CD4-positive, alpha-beta T cell treated with Interleukin-21 for 1 hour (primary cell): ENCODE measurements around the gene SP140.
A peak's percentile ranks its signal among the peaks of the same experiment; 100 is the strongest.
"Not testable (repeated sequence)": the region's sequence is repeated elsewhere in the genome, so short reads cannot be mapped to it uniquely, and the experiment has no call there.

ENCODE experiments used
- DNase-seq: peaks from one replicate; pipeline ENCODE4 v3.0.0-alpha.2; 2020

SP140 gene

DNA sequence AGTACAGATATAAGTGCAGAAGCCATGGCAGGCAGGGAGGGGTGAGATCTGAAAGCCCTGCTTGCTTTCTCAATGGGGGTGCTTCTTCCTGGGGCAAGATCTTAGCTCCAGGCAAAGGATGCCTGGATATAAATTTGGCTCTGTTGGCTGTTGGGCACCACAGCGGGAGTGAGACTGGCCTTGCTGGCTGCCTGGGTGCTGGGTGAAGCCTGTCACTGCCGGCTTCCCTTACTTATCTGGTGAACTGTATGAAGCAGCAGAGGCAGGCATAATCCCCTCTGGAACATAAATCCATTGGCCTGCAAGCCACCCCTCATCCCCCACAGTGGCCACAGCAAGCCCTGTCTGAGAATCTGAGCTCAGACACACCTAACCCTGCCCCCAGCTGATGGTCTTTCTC, 74.1 kb downstream of the SP140 start:
- no peak for DNase-seq

DNA sequence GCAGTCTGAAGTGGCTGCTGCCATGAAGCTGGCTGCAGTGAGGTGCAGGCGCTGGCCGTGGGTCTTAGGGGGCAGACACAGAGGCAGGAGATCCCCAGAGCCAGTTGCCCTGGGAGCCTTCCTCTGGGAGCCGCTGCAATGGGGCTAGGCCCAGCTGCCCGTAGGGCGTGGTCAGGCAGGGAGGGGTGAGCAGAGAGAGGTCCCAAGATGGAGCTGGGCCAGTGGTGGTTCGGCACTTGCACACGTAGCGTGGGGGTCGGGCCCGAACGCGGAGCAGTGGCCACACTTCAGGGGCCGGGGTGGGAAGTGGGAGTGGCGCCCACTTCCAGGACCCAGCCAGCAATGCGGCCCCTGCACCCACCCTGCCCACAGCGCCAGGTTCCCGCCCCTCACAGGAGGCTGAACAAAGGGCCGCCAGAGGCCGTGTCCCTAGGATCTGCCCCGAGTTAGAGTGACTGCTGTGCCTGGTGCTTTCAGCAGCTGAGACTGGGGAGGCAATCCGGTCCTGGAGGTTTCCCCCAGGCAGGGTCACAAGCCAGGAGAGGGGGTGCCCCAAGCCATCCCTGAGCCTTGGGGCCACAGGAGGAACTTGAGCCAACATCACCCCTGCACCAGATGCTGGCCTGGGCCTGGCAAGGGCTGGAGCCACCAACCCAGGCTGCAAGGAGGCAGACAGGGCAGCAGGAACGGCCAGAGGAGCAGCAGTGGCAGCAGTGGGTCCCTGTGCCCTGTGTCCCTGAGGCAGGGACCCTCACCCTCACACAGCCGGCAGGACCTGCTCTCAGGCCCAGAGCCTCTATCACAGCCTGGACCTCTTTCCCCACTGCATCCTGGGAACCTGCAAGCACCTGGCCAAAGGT, 80.1 kb downstream of the SP140 start:
- DNase-seq = no peak

DNA sequence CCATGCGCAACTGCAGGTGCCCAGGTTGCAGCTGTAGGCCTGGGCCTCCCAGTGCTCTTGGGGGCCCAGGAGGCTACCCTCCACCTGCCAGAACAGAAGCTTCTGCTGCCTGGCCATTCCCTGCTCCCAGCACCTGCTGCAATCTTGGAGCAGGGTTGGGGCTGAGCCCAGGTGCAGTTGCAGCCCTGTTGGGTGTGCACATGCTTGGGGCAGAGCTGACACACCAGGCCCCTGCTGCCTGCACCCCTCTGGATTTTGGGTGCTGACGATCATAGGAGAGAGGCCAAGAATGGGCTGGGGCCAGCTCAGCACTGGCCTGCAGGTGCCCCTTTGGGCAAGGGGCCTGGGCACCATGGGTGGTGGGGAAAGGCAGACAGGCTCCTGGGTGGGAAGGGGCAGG, 80.9 kb downstream of the SP140 start:
- no peak for DNase-seq

DNA sequence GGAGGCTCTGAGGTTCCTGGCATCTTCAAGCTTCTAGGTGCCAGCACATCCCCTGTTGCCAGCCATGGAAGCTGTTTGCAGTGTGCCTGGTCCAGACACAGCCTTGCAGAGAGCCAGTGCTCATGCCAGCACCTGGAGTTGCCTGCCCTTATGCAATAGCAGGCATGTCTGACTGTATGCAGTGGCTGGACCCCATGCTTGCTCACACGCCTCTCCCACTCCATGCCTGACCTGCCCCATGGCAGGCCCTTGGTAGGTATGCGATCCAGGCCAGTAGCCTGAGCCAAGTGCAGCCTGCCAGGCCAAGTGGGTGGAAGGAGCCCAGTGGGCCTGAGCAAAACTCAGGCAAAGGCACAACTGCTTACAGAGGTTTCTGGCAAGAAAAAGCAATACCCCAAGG, 81.9 kb downstream of the SP140 start:
- no peak for DNase-seq

DNA sequence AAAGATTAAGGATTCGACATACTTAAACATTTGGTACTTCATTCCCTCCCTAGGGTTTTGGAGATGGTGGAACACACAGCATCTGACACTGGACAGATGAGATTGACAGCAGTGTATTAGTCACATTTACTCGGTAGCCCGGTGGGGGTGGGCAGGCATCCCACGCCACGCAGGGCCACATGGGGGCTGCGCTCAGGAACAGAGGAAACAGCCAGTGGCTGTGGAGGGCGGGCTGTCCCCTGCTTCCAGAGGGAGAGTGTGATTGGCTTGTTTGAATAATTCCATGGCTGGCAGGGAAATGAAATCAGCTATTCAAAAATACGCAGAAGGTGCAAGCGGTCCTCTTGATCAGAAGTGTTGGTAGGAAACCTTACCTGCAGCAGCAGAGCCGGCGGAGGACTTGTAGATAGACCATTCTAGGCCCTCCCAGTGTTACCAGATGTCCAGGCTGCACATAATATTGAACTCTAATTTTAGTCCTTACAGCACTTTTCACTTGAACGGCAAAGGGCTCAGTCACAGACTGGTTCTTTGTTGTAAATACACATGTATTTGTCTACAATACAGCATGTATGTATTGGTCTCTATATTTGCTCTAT, 83.0 kb downstream of the SP140 start:
- DNase-seq = no peak

DNA sequence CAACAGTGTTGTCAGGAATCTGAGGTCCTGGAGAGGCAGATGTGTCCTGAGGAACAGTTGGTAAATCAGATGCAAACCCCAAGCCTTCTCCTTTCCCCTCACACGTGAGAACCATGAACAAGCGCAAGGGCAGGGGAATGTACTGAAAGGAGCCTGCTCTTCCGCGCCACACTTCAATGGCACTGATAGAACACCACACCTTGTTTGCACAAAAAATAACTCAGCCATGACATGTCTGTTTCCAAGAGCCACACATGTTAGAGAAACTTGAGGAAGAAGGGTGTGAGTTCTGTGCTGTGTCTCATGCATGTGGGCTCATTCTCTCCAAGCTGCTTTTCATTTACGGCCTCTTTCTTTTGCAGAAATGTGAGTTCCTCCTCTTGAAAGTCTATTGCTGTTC, 85.3 kb downstream of the SP140 start:
- DNase-seq = not testable (repeated sequence)

DNA sequence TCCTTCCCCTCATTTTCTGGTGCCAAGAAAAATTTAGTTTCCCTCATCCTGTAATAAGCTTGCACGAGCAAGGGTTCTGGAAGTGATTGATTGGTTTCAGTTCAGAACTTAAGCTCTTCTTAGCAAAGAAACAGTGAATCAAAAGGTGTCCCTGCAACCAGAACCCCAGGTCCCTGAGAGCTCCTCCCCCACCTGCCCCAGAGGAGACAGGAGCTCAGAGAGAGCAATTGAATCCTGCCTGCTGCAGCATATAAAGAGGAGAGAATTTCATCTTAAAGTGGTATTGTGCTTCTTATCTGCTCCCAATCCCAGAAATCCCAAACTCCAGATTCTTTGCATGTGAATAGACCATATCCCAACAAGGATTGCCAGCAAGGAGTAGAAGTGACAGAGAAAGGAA, 86.1 kb downstream of the SP140 start:
- DNase-seq = not testable (repeated sequence)

DNA sequence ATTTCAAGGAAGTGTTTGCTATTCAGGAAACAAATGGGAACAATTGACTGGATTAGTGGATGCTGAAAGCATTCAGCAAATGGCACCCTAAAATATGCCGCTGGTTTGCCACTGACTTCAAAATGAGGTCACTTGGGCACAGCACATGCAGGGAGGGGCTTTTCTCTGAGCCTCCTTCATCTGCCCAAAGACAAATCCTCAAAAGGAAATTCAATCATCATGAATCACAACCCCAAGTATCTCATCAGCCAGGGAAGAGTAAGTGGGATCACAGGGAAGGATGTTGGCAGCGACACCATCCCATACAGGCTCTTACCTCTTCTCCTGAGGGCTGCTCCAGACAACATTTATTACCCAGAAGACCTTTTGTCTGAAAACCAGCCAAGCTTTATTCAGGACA, 87.1 kb downstream of the SP140 start:
- no peak for DNase-seq

DNA sequence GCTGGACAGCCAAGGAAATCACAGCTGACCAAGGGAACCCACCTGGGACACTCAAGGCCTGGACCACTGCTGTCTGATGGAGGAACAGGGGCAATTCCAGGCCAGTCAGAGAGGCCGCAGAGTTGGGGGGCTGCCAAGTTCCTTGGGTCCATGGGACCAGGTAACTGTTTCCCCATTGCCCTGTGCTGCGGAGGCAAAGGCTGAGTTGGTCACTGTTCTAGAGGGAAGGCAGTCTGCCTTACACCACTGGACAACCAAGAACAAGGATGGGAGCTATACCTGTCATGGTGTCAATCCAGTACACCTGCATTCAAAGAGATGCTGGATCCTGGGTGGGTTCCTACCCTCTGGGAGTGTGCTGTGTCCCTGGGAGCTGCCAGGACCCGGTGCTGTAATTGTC, 91.8 kb downstream of the SP140 start:
- no peak for DNase-seq

DNA sequence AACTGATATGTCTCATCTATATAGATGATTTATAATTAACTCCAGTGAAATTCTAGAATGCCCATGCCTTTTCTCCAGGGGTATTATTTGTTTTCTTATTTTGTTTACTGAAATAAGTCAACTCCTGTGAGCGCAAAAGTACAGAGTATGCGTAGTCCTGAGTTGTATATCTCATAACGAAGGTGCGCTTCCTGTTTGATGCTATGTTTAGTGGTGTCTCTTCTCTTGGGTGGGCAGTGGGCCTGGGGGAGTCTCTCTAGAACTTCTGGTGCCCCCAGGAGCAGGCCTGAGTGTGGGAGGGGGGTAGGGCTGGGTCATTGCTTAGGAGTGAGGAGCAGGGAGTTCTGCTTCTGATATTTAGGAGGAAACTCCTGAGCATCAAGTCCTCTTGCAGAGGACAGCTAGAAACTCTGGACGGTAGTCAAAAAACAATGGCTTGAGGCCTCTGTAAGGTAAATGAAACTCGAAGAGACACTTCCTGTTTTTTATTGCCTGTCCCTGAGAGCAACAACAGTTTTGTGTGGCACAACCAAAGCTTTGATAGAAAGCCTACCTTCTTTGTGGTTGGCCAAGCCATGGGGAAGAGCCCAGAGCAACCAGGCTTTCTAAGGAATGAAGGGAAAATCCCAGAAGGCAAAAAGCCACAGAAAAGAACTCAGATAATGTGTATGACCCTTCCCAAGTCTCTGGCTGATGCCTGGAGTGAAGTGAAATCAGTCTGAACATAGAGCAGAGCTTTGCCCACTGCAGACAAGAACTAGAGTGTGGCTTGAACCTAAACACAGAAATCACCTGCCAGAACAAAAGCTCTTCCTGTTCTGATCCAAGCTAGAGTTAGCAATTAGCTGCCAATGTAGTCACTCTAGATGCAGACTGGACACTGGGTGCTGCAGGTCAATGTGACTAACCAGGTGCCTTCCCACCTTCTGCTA, 92.9 kb downstream of the SP140 start:
- DNase-seq = no peak

DNA sequence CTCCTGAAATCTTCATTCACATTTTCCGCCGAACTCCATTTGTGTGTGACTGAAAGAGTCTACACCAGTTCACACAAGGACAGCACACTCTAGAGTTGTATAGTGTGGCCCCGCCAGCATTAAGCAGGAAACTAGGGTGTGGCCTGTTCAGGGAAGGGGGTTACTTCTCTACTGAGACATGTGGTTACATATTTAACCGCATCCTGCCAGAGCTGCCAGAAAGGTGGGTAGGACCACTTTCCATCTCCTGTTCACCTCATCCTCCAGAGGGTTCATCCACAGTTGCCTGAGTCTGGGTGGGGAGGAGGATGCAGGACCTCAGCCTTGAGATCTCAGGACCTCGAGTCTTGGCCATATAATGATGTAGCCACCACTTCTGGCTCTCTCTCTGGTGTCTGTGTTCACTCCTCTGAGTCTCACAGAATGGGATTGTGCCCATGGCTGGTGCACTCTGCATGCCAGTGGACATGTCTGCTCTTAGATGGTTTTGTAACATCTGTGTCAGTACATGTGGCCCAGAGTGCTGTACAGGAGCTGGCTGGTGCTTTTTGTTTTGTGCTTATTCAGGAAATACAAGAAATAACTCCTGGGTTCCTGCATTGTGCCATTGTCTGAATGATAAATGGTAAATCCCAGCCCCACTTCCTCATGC, 93.8 kb downstream of the SP140 start:
- DNase-seq = peak; percentile 84

DNA sequence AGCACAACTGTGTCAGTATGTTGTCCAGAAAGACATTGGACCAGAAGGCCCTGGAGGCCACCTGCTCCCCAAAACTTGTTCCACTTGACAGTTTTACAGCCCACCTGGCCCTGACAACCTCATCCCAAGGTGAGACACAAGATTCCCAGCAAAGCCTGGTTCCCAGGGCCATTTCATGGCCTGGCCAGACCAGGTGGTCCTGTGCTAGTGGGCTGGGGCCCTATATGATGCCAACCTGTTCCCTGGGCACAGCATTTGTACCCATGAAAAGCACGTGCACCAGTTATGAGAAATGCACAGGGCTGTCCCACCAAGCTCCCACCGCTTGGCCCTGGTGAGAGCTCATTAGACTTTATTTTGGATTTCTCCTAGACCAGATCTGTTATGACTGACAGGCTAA, 95.5 kb downstream of the SP140 start:
- no peak for DNase-seq

DNA sequence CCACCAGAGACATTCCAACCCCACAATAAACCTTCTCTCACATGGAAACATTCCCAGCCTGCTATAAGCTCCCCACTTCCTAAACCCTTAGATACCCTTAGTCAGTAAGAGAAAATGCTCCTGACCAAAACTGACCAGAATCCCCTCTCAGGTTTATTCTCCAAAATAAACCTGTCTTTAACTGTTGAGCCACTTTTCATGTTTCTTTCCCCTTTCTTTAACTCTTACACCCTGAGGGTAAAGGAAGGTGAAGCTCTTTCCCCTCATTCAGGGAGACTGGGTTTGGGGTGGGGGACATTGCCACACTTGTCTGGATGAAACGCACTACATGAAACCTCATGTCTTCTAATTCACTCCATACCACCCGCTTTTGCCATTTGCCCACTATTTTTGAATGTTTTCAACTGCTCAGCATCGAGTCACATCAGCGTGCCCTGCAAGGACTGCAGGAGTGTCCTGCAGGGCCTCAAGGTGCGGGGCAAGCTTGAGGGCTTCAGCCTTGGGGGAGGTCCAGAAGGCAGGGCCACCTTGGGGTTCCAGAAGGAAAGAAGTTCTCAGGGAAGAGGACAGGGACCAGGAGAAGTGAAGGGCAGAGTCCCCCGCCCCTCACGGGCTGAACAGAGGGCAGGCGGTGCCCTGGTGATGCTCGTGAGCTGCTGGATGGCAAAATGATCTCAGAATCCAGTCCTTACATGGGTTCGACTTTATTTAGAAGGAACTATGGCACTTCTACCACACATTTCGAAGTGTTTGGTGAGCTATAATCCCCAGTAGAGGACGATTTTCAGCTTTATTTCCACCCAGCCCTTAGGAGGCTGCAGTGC, 97.2 kb downstream of the SP140 start:
- DNase-seq = no peak

DNA sequence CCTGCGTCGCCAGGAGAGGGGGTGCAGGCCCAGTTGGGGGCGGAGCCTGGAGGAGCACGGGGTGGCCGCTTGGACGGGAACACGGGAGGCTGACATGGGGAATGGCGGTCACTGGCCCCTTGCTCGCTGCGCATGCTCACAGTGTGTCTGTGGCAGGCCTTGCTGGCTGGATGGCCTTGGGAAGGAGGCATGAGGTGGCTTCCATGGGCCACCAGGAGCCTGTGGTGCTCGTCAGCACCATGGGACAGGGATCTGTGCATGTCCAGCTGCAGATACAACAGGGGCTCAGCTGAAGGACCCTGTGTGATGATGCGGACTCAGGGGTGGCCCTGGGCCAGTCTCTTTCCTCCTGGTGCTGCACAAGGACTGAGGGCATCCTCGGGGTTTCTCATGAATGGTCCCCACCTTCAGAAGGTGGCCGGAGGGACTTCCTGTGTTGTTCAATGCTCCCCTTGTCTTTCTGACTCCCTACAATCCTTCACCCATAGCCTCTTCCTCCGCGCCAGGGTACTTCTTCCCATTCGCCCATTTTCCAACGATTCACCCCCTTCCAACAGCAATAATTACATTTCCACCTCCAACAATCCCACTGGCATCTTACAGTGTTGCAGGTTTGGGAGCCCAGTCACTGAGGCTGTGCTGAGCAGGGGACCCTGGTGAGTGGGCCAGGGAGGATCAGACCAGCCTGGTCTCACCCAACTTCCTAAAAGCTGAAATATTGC, 98.0 kb downstream of the SP140 start:
- no peak for DNase-seq

DNA sequence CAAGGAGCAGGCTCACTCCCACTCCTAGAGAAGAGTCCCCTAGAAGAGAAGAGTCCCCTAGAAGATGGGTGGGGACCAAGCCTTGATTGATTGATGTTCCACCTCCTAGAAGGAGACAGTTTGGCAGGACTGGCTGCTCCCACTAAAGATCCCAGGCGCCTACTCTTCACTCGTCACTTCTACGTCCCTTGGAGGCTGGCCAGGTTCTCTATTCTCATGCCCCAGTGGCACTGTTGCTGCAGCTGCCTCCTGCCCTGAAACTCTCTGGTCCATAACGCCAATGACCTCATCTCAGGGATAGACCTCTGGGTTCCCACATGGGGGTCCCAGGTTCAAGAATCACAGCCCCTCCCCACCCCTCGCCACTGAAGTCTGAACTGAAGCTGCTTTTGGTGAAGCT, 99.0 kb downstream of the SP140 start:
- DNase-seq = no peak

DNA sequence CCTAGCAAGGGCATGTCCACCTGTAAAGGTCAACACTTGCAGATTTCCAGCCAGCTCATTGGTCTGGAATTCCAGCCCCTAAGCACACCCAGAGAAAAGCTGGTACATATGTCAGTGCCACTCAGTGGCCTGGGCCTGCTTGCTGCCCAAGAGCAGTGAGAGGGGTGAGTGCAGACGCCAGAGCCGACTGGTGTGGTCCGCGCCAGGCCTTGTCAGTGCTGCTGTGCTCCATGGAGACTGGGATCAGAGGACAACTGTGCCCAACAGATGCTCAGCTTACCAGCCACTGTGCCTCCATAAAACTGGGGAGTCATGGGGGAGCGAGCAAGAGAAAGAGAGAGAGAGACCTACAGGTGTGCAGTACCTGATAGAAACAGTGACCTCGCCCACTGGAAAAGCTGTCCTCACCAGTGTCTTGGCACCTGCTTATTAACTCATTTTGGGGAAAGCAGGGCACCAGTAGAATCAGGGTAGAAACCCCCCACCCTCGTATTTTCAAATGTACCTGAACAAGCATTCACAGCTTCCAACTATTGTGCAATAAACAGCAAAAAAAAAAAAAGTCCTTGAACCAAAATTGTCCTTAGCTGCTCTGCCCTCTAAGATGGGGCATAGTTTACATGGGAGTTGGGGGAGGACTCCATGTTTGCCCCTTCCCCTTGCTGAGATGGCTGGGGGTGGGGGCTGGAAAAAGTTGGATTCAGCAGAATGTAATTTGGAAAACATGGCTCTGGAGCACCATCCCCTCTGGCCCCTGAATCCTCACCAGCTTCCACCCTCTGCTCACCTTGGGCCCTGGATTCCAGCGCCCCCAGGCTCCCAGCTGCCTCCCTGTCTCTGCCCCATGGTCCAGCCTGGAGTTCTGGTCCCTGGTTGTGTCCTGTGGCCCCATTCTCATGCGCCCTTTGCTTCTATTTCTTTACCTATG, 100.0 kb downstream of the SP140 start:
- no peak for DNase-seq

DNA sequence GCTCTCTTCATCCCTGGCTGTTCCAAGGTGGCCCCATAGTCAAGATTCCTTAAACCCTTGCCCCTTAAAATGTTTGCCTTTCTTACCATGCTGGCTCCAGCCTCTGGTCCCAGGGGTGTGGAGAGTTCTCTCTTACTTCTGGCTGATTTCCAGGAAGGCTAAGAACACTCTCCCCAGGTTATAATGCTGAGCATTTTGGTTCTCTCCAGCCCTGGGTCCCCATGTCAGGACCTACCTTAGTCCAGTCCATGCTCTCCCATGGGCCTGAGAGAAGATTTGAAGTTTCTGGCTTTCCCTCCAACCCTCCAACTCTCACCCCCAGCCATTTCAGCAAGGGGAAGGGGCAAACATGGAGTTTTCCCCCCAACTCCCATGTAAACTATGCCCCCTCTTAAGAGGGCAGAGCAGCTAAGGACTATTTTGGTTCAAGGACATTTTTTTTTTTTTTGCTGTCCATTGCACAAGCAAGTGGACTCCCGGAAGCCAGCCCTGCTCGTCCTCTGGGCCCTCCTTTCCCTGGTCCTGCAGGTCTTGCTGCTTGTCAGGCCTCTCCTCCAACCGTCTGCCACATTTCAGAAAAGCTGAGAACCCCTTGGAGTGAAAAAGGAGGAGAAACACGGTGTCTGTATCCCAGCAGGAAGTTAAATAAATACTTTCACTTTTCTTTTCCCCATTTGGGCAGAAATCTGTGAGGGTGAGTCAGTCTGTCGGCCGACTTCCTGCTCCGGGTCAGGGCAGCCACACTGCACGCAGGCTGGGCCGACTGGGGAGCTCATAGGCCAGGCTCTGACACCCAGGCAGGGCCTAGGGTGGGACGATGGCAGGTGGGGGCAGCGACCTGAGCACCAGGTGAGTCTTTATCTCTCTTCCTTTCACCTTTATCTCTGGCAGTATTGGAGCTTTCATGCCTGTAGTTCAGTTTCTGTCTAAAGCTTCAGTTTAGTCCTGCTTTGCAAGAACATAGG, 101.2 kb downstream of the SP140 start, which contains the start of gene SP140L:
SP140L (plus strand) TSS at position 741 of the 965 bp plus-strand sequence; CDS start at position 818, 77 bp downstream.
- DNase-seq = peak; percentile 85

DNA sequence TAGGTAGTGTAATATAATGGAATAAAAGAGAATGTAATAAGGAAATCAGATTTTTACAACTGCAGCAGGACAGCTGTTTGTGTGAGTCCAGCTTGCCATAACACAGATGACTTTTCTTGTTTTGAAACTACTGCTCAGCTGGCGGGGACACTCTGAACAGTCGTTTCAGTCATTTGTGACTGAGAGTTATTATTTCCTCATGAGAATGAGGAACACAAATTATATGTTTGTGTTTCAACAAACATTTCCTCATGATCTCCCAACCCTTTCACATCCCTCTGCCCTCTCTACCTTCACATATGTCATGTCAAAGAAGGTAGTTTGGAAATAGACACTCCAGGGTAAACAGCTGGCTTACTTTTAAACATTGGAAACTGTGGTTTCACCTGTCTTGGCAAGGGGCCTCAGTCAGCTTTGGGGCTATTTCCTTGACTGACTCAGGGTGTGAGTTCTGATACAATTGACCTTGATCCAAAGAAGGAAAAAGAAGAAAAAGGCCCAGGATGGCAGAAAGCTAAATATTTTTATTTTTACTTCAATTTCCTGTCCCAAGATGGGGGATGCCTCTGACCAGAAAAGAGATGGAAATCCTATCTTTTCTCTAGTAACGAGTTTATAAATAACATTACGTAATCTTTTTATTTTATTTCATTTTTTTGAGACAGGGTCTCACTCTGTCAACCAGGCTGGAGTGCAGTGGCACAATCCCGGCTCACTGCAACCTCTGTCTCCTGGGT, 102.0 kb downstream of the SP140 start:
- no peak for DNase-seq
